Panc1 (cell line): Measurements from ENCODE around the gene SLC9A3. TPM values are rescaled to one million over a fixed set of nuclear protein-coding genes. Genes with fewer than 3 reads are reported as not detected.
"Not testable (repeated sequence)": the region's sequence is repeated elsewhere in the genome, so short reads cannot be mapped to it uniquely, and the experiment has no call there.

Experiments used
- ATAC-seq: fragments of 200-7000 bp; cut with Tn5 transposase; 2 replicates; pipeline ENCODE4 v1.9.1; 2020; ENCODE audit warnings: mild to moderate bottlenecking, moderate library complexity
- BruUV-seq: library from RNA; stranded (reverse); fragments of 400-500 nt; replicated peaks from 2 replicates; lab custom pipeline; 2021; lab: Mats Ljungman, UMichigan
- CTCF ChIA-PET: fragments of 300-600 bp; sonication (Branson Sonifier 250); formaldehyde crosslinking; loops from one replicate; lab custom pipeline; 2022; ENCODE audit warnings: antibody characterized with exemption; lab: Charles Lee
- POLR2A ChIA-PET: fragments of 300-600 bp; sonication (Branson Sonifier 250); formaldehyde crosslinking; loops from one replicate; lab custom pipeline; 2022; ENCODE audit warnings: antibody characterized with exemption; lab: Charles Lee
- DNase-seq: peaks from one replicate; pipeline ENCODE4 v3.0.0-alpha.2; 2010; ENCODE audit warnings: low read depth, low spot score
- H3K27ac ChIP-seq: 2 replicates; pipeline ENCODE4 v1.5.1; 2011; ENCODE audit warnings: mild to moderate bottlenecking, low read length, inconsistent platforms
- H3K27me3 ChIP-seq: fragments of 200-500 bp; sonication (Bioruptor generic); 2 replicates; pipeline ENCODE4 v1.6.0; 2014; ENCODE audit warnings: low read length, inconsistent platforms; ENCODE audit not compliant: control insufficient read depth, insufficient read depth
- H3K36me3 ChIP-seq: fragments of 200-500 bp; sonication (Bioruptor generic); 2 replicates; pipeline ENCODE4 v1.5.1; 2014; ENCODE audit warnings: inconsistent platforms, mild to moderate bottlenecking, low read length, moderate library complexity; ENCODE audit not compliant: control insufficient read depth, insufficient read depth
- H3K4me1 ChIP-seq: 2 replicates; pipeline ENCODE4 v1.5.1; 2011; ENCODE audit warnings: inconsistent platforms, mild to moderate bottlenecking, low read length, moderate library complexity; ENCODE audit not compliant: control insufficient read depth, insufficient read depth
- H3K4me3 ChIP-seq, 2 experiments: 2 replicates each; pipeline ENCODE4 v1.5.1; 2011 to 2012; ENCODE audit warnings: low read depth in 2 of 2, low read length in 2 of 2, mild to moderate bottlenecking in 2 of 2, inconsistent platforms in 1 of 2, moderate library complexity in 1 of 2
- H3K9me3 ChIP-seq: fragments of 200-500 bp; sonication (Bioruptor generic); 2 replicates; pipeline ENCODE4 v1.5.1; 2014; ENCODE audit warnings: low read depth, mild to moderate bottlenecking, inconsistent platforms, low read length, moderate library complexity; ENCODE audit not compliant: control insufficient read depth, insufficient read depth
- CTCF ChIP-seq: fragments of 450-650 bp; IDR thresholded peaks from 2 replicates; pipeline ENCODE4 v1.5.1; 2017; ENCODE audit warnings: mild to moderate bottlenecking
- POLR2AphosphoS5 ChIP-seq: IDR thresholded peaks from 2 replicates; pipeline ENCODE4 v1.6.1; 2012; ENCODE audit warnings: mild to moderate bottlenecking, low read depth, low read length, moderate library complexity
- REST ChIP-seq, 2 experiments: IDR thresholded peaks; 2 replicates each; pipeline ENCODE4 v1.6.1; 2011 to 2012; ENCODE audit warnings: low read depth in 2 of 2, control low read depth in 1 of 2, low read length in 1 of 2, mild to moderate bottlenecking in 1 of 2, moderate library complexity in 1 of 2; ENCODE audit not compliant: insufficient read depth in 1 of 2
- SIN3A ChIP-seq: IDR thresholded peaks from 2 replicates; pipeline ENCODE4 v1.6.1; 2012; ENCODE audit warnings: low read depth, mild to moderate bottlenecking, low read length, moderate library complexity, borderline replicate concordance; ENCODE audit not compliant: insufficient read depth
- TCF7L2 ChIP-seq: IDR thresholded peaks from 2 replicates; pipeline ENCODE4 v1.6.1; 2011; ENCODE audit warnings: mild to moderate bottlenecking, low read depth, low read length, inconsistent platforms
- in situ Hi-C: cut with HindIII; loops from 2 replicates; pipeline ENCODE4 v1.10.0; 2016; ENCODE audit warnings: low sequenced_read_pairs, low pct_unique_long_range_greater_than_20kb
- intact Hi-C: fragments of 100-400 bp; cut with micrococcal nuclease; formaldehyde crosslinking; loops from one replicate; pipeline ENCODE4 v1.10.0; 2022; ENCODE audit not compliant: unreplicated experiment
- total RNA-seq: library from RNA; stranded (reverse); gene quantifications from one replicate; pipeline ENCODE4 v1.2.1, GENCODE V29; 2021; ENCODE audit not compliant: unreplicated experiment

SLC9A3 gene
- total RNA-seq, 1 experiment from 2014 or later, result 2.0 TPM

GRCh38 chr5:558326-558725 is 34.1 kb upstream of the SLC9A3 start:
- ChIA-PET CTCF (no interaction called here), POLR2A (no interaction called here)
- no TSS peak for BruUV-seq
- DNase-seq (no peak), ATAC-seq (no peak)
- in situ Hi-C loops, result no loop called here
- intact Hi-C loops, result no loop called here
- Histone ChIP-seq H3K27me3 (no peaks in the 10 kb centered on the region), H3K36me3 (no peaks in the 10 kb centered on the region), H3K4me1 (peaks cover 21% of the 10 kb centered on the region), H3K27ac (no peak overlapping the region), H3K9me3 (no peaks in the 10 kb centered on the region), H3K4me3 (no peak overlapping the region)
- no peak for TF ChIP-seq SIN3A
- TF ChIP-seq POLR2AphosphoS5, result no peak
- no peak for TF ChIP-seq CTCF
- TF ChIP-seq REST (IDR thresholded peaks at IDR 0.05; ENCODE audit: insufficient read depth in 1 of 2, low read depth in 2 of 2, low read length in 1 of 2), result no peak
- TF ChIP-seq TCF7L2, result no peak

- in situ Hi-C loops, CTCF ChIA-PET: not testable (repeated sequence)
Measured at GRCh38 chr5:557917-558316, 33.7 kb upstream of the SLC9A3 start.

GRCh38 chr5:556909-557441 is 32.7 kb upstream of the SLC9A3 start:
- ChIA-PET CTCF (no interaction called here), POLR2A (no interaction called here)
- H3K9me3 ChIP-seq, result no peaks in the 10 kb centered on the region
- BruUV-seq, result no TSS peak
- peaks cover 21% of the 10 kb centered on the region for H3K4me1 ChIP-seq
- intact Hi-C loops, result no loop called here
- H3K27me3 ChIP-seq, result no peaks in the 10 kb centered on the region
- H3K27ac ChIP-seq, result peak overlapping the region; percentile 65; the same call in 1 of the 2 replicates
- in situ Hi-C loops, result no loop called here
- H3K4me3 ChIP-seq, result no peak overlapping the region
- H3K36me3 ChIP-seq, result no peaks in the 10 kb centered on the region
- ATAC-seq (peak; percentile 40), DNase-seq (no peak)
- TF ChIP-seq POLR2AphosphoS5 (no peak), CTCF (no peak), SIN3A (no peak), REST (IDR thresholded peaks at IDR 0.05; ENCODE audit: insufficient read depth in 1 of 2, low read depth in 2 of 2, low read length in 1 of 2) (no peak), TCF7L2 (no peak)

More at GRCh38 chr5:557917-558316, 33.7 kb upstream of the SLC9A3 start:
- POLR2A ChIA-PET, H3K9me3 ChIP-seq, BruUV-seq, H3K27me3 ChIP-seq, intact Hi-C loops, DNase-seq, H3K36me3 ChIP-seq, H3K27ac ChIP-seq, ATAC-seq, H3K4me3 ChIP-seq: not testable (repeated sequence)
- peaks cover 21% of the 10 kb centered on the region for H3K4me1 ChIP-seq
